GM18951 (cell line): ENCODE data around the gene CYP17A1.

Experiments
- POLR2A ChIP-seq: IDR thresholded peaks from 4 replicates; pipeline ENCODE4 v1.6.1; 2011; ENCODE audit warnings: mild to moderate bottlenecking; ENCODE audit not compliant: insufficient read length, insufficient read depth; ENCODE audit errors: extremely low read depth
- in situ Hi-C: fragments of 300-500 bp; cut with MboI; formaldehyde crosslinking; loops from one replicate; pipeline ENCODE4 v1.12.0; 2022; ENCODE audit warnings: low sequenced_read_pairs, mixed read lengths, inconsistent platforms; ENCODE audit not compliant: unreplicated experiment

CYP17A1 gene

GRCh38 chr10:102782673-102783551 lies 54.3 kb downstream of the CYP17A1 start:
- no peak for TF ChIP-seq POLR2A
- in situ Hi-C loops = no loop called here

- no peak for TF ChIP-seq POLR2A
- in situ Hi-C loops = no loop called here
Measured at GRCh38 chr10:102781921-102782557, 55.2 kb downstream of the CYP17A1 start.

DNA sequence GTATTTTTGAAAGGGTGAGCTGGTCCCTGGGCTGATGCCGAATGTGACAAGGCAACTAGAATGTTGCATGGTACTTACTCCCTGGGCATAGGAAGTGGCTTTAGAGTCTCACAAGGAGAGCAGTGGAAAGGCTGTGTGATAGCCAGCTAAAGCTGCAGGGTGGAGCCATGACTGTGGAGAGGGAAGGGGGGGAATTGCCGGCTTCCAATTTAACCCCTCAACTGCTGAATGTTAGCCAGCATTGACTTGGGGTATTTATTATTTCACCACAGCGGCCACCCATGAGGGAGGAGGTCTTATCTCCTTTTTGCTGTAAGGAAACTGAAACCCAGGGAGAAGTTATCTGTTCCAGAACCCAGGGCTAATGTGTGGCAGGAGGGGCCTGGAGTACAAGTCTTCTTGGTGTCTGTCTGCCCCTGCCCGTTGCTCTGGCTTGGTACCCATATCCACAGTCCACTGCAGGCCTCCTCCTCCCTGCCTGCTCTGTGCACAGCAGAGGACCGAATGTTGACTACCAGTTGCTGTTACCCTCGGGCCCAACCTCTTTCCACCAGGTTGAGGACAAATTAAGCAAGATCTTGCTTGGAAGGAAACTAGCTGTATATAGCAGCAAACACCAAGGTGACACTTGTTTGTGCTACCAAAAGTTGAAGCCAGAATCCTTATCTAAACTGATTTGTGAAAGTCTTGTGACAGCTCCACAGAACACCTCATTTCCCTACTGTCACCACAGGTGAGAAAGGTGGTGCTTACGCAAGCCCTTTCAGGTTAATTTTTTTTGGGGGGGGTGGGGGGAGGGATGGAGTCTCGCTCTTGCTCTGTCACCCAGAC lies 55.9 kb downstream of the CYP17A1 start:
- TF ChIP-seq POLR2A = no peak
- in situ Hi-C loops = no loop called here
